RPMI8226 (cell line): ENCODE results near the gene SOX18.

ENCODE experiments used
- DNase-seq: peaks from one replicate; pipeline ENCODE4 v3.0.0-alpha.2; 2015

SOX18 gene

GRCh38 chr20:64067733-64068307 lies 18.4 kb upstream of the SOX18 start:
- no peak for DNase-seq

DNA sequence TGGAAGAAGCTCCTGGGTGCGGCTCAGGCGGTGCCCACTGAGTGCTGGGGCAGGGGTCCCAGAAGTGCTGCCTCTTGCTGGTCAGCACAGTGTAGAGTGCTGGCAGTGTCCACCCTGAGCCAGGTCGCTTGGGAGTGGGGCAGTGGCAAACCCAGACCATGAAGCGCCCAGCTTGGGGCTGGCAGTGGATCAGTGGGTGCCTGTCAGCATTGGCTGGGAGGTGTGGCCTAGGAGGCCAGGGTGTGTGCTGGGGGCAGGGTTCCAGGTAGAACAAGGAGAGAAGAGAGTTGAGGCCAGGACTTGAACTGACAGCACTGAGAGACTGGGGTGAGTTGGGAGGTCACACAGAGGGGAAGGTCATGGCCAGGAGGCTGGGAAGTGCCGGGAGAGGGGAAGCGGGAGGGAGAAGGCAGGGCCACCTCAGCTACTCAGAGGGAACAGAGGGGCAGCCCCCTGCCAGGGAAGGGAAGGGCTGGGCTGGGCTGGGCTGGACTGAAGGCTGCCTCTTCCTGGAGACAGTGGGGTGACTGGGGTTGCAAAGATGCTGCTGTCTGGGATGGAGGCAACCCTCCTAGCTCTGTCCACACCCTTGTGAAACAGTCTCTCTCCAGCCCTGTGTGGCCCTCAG lies 17.7 kb upstream of the SOX18 start:
- peak; percentile 58 for DNase-seq

DNA sequence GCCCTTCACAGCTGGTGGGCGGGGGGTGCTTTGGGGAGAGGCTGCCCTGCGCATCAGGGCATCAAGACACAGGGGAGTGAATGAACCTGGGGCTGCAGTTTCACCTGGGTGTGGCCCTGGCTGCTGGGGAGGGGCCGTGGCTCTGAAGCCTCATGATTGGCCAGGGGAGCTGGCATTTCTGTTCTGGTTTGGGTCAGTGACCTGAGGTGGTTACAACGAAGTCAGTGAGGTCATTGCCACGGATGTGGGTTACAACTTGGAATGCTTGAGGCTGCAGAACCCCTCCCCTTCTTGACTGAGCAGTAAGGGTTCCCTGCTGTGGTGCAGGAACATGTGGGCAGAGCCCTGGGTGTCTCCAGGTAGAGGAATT lies 16.5 kb upstream of the SOX18 start:
- peak; percentile 96 for DNase-seq

- DNase-seq, result peak; percentile 88
These were observed 15.9 kb upstream of the SOX18 start for GRCh38 chr20:64065062-64065973.

DNA sequence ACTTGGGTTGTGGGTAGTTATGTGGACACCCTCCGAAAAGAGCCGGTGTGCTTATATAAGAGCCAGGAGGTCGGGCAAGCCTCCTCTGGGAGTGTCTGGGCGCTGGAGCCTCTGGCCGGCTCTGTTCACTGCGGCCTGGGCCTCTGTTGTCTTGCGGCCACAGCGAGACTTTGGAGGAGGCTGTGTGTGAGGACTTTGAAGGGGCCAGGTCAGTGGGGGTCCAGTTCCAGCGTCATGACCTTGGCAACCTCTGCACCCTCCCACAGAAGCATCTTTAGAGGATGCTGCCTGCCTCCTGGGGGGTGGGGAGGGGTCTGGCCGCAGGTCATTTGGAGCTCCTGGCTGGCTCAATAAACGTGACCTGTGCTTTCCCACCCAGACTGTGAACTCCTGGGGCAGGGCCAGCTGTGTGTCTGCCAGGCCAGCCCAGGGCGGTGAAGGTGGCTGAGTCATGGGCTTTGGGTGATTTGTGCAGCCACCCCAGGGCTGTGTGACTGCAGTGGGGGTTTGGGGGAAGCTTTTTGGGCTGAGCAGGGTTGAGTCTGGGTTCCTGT lies 14.8 kb upstream of the SOX18 start:
- peak; percentile 77 for DNase-seq

- DNase-seq, result no peak
These were observed 14.1 kb upstream of the SOX18 start for GRCh38 chr20:64063389-64064144.

DNA sequence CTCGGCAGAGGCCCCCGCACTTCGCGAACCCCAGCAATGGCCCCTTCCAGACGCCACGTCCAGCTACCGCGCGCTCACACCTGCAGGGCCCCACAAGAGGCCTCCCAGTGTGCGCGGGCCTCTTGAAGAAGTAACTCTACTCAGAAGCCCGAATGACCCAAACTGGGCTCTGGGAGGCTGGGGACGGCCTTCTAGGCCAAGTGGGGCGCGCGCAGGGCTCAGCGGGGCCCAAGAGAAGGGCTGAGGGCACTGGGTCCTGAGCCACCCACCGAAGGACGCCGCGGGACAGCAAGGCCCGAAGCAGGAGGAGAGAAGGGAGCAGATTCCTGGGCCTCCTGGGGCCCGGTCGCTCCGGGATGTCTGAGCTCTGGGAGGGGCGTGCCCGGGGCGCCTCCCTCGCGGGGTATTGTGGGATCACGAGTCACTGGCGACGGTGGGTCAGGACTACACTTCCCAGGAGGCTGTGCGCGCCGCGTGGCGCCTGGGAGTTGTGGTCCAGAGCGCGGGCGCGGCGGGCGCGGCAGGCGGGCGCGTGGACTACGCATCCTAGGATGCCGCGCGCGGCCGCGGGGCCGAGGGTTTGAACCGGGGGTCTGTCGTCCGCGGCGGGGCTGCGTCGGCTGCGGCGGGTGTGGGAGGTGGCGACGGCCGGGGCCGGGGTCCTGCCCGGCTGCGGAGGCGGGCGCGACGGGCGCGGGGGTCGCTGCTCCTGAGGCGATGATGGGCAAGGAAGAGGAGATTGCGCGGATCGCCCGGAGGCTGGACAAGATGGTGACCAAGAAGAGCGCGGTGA lies 13.4 kb upstream of the SOX18 start, which contains the start of gene TCEA2:
TSS of gene TCEA2 (plus strand) at position 603 of the 793 bp plus-strand sequence. CDS start at position 718, 115 bp downstream.
- DNase-seq, result peak; percentile 96

GRCh38 chr20:64062276-64062595 lies 12.8 kb upstream of the SOX18 start:
- no peak for DNase-seq

DNA sequence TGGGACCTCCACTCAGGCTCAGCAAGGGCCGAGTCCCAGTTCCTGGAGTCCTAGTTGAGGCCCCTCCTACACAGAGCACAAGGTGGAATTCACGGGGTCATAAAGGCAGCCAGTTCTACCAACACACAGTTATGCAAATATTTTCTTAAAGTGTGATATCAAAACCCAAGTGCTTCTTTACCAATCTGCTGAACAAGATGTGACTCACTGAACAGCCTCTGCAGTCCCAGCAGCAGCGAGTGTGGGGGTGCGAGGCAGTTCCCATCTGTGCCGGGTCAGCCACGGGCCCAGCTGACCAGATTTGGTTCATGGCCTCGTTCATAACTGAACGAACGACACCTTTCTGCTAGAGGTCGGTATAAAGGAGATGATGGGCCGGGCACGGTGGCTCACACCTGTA lies 9.1 kb upstream of the SOX18 start:
- no peak for DNase-seq

DNA sequence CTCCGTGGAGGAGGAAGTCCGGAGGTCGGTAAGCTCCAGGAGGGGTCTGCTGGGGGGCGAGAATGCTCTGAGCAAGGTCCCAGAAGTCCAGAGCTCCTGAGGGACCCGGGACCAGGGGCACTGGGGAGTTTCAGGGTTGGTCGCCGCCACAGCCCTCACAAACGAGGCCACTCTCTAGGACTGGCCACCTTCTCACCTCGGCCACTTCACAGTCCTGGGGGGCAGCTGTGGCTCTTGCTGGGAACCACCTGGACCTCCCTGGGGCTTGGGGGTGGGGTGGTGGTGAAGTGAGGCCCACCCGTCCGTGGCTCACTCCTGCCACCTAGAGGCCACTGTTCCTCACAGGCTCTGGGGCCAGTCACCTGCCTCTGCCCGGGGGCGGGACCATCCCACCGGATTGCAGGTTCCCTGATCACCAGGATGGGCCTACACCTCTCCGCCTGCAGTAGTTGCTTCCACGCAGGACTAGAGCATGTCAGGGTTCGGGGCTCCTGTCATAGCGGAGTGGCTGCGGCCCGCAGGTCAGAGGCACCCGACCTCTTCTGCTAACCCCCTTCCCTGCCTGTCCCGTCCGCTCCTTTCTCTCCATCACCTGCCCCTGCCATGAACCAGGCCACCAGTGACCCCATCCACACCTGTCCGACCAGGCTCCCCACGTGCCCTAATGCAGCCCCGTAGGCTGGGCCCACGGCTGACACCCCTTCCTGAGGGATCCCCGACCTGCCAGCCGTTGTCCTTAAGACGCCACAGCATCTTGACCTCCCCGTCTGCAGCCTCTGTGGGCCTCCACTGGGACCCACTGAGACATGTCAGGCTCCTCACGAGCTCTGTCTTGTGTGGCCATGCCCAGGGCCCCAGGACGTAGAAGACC lies 8.4 kb upstream of the SOX18 start:
- peak; percentile 78 for DNase-seq

- peak; percentile 48 for DNase-seq
These were observed 7.6 kb upstream of the SOX18 start for GRCh38 chr20:64056889-64057627.

GRCh38 chr20:64056639-64056888 lies 7.1 kb upstream of the SOX18 start:
- DNase-seq, result no peak

DNA sequence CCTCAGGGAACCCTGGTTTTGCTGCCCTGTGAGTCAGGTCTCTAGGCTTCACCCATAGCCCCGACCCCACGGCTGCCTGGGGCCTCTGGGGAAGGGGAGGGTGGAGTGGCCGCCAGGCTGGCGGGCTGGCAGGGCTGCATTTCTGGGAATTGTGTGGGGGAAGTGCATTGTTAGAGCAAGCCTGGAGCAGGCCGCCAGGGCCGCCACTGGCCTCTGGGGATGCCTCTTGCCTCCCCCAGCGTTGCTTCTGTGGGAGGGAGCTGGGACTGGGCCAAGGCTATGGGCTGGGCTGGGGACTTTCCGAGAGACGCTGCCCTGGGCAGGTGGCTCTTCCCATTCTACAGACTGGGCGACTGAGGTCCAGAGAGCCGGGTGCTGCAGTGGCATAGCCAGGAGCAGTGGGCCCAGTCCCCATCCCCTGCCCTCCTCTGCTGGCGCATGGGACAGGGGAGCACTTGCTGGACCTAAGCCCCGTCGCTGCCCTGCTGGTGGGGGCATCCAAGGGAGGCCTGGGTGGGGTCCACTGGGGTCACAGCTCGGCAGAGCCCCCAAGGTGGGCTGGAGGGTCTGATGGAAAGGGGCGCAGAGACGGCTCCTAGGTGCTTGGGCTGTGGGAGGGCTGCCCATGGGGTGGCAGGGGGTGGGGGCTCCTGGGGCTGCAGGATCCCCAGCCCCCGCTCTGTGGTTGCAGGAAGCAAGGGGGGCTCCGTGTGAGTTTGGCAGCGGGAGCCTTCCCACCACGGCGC lies 6.6 kb upstream of the SOX18 start:
- peak; percentile 72 for DNase-seq

GRCh38 chr20:64055396-64055892 lies 6.0 kb upstream of the SOX18 start:
- no peak for DNase-seq

- peak; percentile 66 for DNase-seq
These were observed 4.6 kb upstream of the SOX18 start for GRCh38 chr20:64053841-64054661.

DNA sequence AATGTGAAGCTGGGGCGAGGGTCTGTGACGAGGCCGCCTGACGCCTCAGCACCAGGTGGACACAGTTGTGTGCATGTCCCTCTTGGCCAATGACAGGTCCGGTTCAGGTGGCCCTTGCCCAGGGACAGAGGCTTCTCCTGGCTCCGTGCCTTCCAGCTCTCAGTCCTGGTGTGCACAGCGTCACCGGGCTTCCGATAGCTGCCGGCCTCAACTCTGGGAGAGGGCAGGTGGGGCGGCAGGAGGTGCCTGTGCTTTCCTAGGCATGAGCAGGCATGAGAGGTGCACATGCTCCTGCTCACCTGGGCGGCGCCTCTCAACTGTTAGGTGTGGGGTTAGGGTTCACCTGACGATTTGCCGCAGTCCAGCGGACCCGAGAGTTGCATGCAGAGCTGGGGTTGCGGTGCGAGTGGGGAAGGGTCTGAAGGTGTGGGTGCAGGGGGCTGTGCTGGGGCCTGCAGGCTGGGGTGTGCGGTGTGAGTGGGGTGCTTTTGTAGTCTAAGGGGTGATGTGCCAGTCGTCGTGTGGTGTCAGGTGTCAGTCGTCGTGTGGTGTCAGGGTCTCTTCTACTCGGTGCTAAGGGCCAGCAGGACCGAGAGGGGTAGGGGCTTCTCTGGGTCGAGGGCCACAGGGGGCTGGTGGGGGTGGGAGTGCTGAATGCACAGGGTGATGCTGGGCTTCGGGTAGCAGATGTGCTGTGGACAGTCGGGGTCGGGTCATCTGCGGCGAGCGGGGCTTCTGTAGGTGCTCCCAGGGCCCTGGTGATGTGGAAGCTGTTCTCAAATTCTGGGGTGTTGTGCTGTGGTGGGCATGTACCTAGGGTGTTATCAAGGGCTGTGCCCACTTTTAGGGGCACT lies 3.8 kb upstream of the SOX18 start:
- DNase-seq, result no peak

GRCh38 chr20:64052326-64052722 lies 2.9 kb upstream of the SOX18 start:
- no peak for DNase-seq
